Measurements from ENCODE around the gene GIGYF2. TPM values are rescaled to one million over a fixed set of nuclear protein-coding genes. Genes with fewer than 3 reads are reported as not detected.

GIGYF2 gene
- polyA plus RNA-seq, 1 of the 3 experiments (the other 2 are of a cell fraction): 12.8 TPM

- no peak for TF ChIP-seq RCOR1 (IDR thresholded peaks at IDR 0.05; ENCODE audit: low read length)
- no peak for TF ChIP-seq MEF2A (IDR thresholded peaks at IDR 0.05; ENCODE audit: borderline replicate concordance, low read depth)
Observed at GRCh38 chr2:232659359-232659758, 37.8 kb upstream of the GIGYF2 start (continued).

- no peak overlapping the region for H3K9ac ChIP-seq
- no peaks in the 10 kb centered on the region for H4K20me1 ChIP-seq (ENCODE audit: insufficient read depth)
- no peak overlapping the region for H2AFZ ChIP-seq (ENCODE audit: low read depth)
- H3F3A ChIP-seq (replicated peaks; ENCODE audit: insufficient read depth): no peaks in the 10 kb centered on the region
- no peaks in the 10 kb centered on the region for H3K9me3 ChIP-seq
- H3K9me2 ChIP-seq: no peaks in the 10 kb centered on the region
- H3K4me2 ChIP-seq: no peak overlapping the region
- H3K4me1 ChIP-seq (ENCODE audit: control insufficient read depth in 1 of 2, insufficient read depth in 2 of 2, low read depth in 1 of 2, low read length in 1 of 2): no peaks in the 10 kb centered on the region
- H3K4me3 ChIP-seq (ENCODE audit: low read depth in 2 of 2, low read length in 1 of 2): no peak overlapping the region
- ChIA-PET CTCF (no interaction called here), POLR2A (no interaction called here)
- no peak for DNase-seq
- H3K36me3 ChIP-seq (replicated peaks in 1 of 2; ENCODE audit: control insufficient read depth in 1 of 2, insufficient read depth in 2 of 2, low read length in 1 of 2): no peaks in the 10 kb centered on the region
- TF ChIP-seq RFX5 (IDR thresholded peaks at IDR 0.05; ENCODE audit: low read length) (no peak), EZH2phosphoT487 (IDR thresholded peaks at IDR 0.05; ENCODE audit: borderline replicate concordance, low read depth) (no peak), RCOR1 (IDR thresholded peaks at IDR 0.05; ENCODE audit: low read length) (no peak), USF1 (IDR thresholded peaks at IDR 0.05; ENCODE audit: borderline replicate concordance, low read depth) (no peak), PBX3 (IDR thresholded peaks at IDR 0.05) (no peak), RXRA (IDR thresholded peaks at IDR 0.05; ENCODE audit: borderline replicate concordance, low read depth) (no peak)
- H3K27ac ChIP-seq (ENCODE audit: low read depth in 2 of 2, low read length in 1 of 2): no peak overlapping the region
- no peaks in the 10 kb centered on the region for H3K27me3 ChIP-seq (ENCODE audit: insufficient read depth)
- 77% methylated on average over 16 of the region's 16 CpGs for WGBS (ENCODE audit: low lambda C conversion rate)
- H3K79me2 ChIP-seq (ENCODE audit: insufficient read depth): no peaks in the 10 kb centered on the region
Observed at GRCh38 chr2:232662486-232663260, 34.5 kb upstream of the GIGYF2 start.

- Histone ChIP-seq H4K20me1 (ENCODE audit: insufficient read depth) (no peaks in the 10 kb centered on the region), H3K79me2 (ENCODE audit: insufficient read depth) (no peaks in the 10 kb centered on the region), H3K27me3 (ENCODE audit: insufficient read depth) (no peaks in the 10 kb centered on the region), H3K4me3 (ENCODE audit: low read depth in 2 of 2, low read length in 1 of 2) (no peak overlapping the region), H3K36me3 (replicated peaks in 1 of 2; ENCODE audit: control insufficient read depth in 1 of 2, insufficient read depth in 2 of 2, low read length in 1 of 2) (no peaks in the 10 kb centered on the region), H3K4me2 (no peak overlapping the region), H3K9me2 (no peaks in the 10 kb centered on the region), H3K4me1 (ENCODE audit: control insufficient read depth in 1 of 2, insufficient read depth in 2 of 2, low read depth in 1 of 2, low read length in 1 of 2) (no peaks in the 10 kb centered on the region; a peak in 1 of 4 replicates), H3K9ac (no peak overlapping the region), H3K27ac (ENCODE audit: low read depth in 2 of 2, low read length in 1 of 2) (no peak overlapping the region), H3F3A (replicated peaks; ENCODE audit: insufficient read depth) (no peaks in the 10 kb centered on the region), H2AFZ (ENCODE audit: low read depth) (no peak overlapping the region), H3K9me3 (no peaks in the 10 kb centered on the region)
- WGBS (ENCODE audit: low lambda C conversion rate): 56% methylated on average over 7 of the region's 7 CpGs
- POLR2A ChIA-PET: no interaction called here
- no peak for DNase-seq
- CTCF ChIA-PET: no interaction called here
- TF ChIP-seq IRF3 (IDR thresholded peaks at IDR 0.05; ENCODE audit: low read depth, low read length) (no peak), PBX3 (IDR thresholded peaks at IDR 0.05) (no peak), CTCF (IDR thresholded peaks at IDR 0.05) (no peak), FOSL2 (IDR thresholded peaks at IDR 0.05; ENCODE audit: borderline replicate concordance, low read depth) (no peak), GABPA (IDR thresholded peaks at IDR 0.05; ENCODE audit: low read depth) (no peak), YY1 (IDR thresholded peaks at IDR 0.05; ENCODE audit: low read depth) (no peak), SIN3A (IDR thresholded peaks at IDR 0.05; ENCODE audit: borderline replicate concordance, low read depth, low read length) (no peak), USF2 (IDR thresholded peaks at IDR 0.05; ENCODE audit: borderline replicate concordance, low read depth, low read length) (no peak), EZH2phosphoT487 (IDR thresholded peaks at IDR 0.05; ENCODE audit: borderline replicate concordance, low read depth) (no peak), TEAD4 (IDR thresholded peaks at IDR 0.05; ENCODE audit: borderline replicate concordance, insufficient read depth) (no peak)
Observed at GRCh38 chr2:232666051-232666805, 30.9 kb upstream of the GIGYF2 start.
